Activated CD4-positive, alpha-beta T cell treated with anti-CD3 and anti-CD28 coated beads, Interleukin-2, amount 10 ng/mL, durations not matched to agents 7 days and 5 days (primary cell): Measurements from ENCODE around the gene PLTP. TPM values are rescaled to one million over a fixed set of nuclear protein-coding genes. Genes with fewer than 3 reads are reported as not detected.
"Not testable (repeated sequence)": the region's sequence is repeated elsewhere in the genome, so short reads cannot be mapped to it uniquely, and the experiment has no call there.

Experiments
- CTCF ChIA-PET: fragments of 350-600 bp; sonication (Branson Sonifier 250); formaldehyde crosslinking; loops from one replicate; lab custom pipeline; 2021; ENCODE audit warnings: antibody characterized with exemption; lab: Charles Lee
- POLR2A ChIA-PET: fragments of 350-600 bp; sonication (Branson Sonifier 250); formaldehyde crosslinking; loops from one replicate; lab custom pipeline; 2021; ENCODE audit warnings: antibody characterized with exemption; lab: Charles Lee
- DNase-seq: peaks from one replicate; pipeline ENCODE4 v3.0.0-alpha.2; 2020
- H3K27ac Mint-ChIP-seq: one replicate; pipeline ENCODE4 v1.8.0; 2021; ENCODE audit warnings: mild to moderate bottlenecking, moderate library complexity, mixed read lengths
- H3K27me3 Mint-ChIP-seq: one replicate; pipeline ENCODE4 v1.8.0; 2021; ENCODE audit warnings: mixed read lengths
- H3K36me3 Mint-ChIP-seq: one replicate; pipeline ENCODE4 v1.8.0; 2021; ENCODE audit warnings: low read depth, mixed read lengths
- H3K4me1 Mint-ChIP-seq: one replicate; pipeline ENCODE4 v1.8.0; 2021; ENCODE audit warnings: mixed read lengths
- H3K4me3 Mint-ChIP-seq: one replicate; pipeline ENCODE4 v1.8.0; 2021; ENCODE audit warnings: mild to moderate bottlenecking, moderate library complexity, mixed read lengths
- H3K9me3 Mint-ChIP-seq: one replicate; pipeline ENCODE4 v1.8.0; 2021; ENCODE audit warnings: mixed read lengths
- total RNA-seq, 2 experiments: library from RNA; stranded (reverse); gene quantifications; one replicate each; pipeline ENCODE4 v1.2.3, GENCODE V29; 2021

The PLTP gene
- total RNA-seq: under 1 TPM; 0.81 to 0.82 TPM

GRCh38 chr20:45911486-45912343 is at the start of gene PLTP:
TSS of gene PLTP (minus strand) at chr20:45912155. CDS start at chr20:45911452, 703 bp downstream.
- Mint-ChIP-seq H3K27me3 (peaks cover 26% of the 10 kb centered on the region), H3K27ac (peak within 1 kb of the TSS; percentile 62), H3K4me3 (peak within 1 kb of the TSS; percentile 65), H3K9me3 (no peaks in the 10 kb centered on the region), H3K4me1 (peaks cover 22% of the 10 kb centered on the region), H3K36me3 (no peaks in the 10 kb centered on the region)
- ChIA-PET POLR2A (no interaction called here), CTCF (no interaction called here)
- DNase-seq: peak; percentile 27

GRCh38 chr20:45959956-45960630 is 48.1 kb upstream of the PLTP start:
- no peak for DNase-seq
- H3K9me3 Mint-ChIP-seq: no peaks in the 10 kb centered on the region
- peaks cover 2% of the 10 kb centered on the region for H3K4me1 Mint-ChIP-seq
- H3K36me3 Mint-ChIP-seq: peaks cover 50% of the 10 kb centered on the region
- H3K4me3 Mint-ChIP-seq: no peak overlapping the region
- POLR2A ChIA-PET: no interaction called here
- H3K27ac Mint-ChIP-seq: no peak overlapping the region
- no peaks in the 10 kb centered on the region for H3K27me3 Mint-ChIP-seq
- CTCF ChIA-PET: interaction anchor here (1.1 to 6.2 kb wide), 3 partner anchors 10 to 26 kb away, joined by 4 to 27 read pairs (median 17); no protein-coding TSS in a partner anchor

GRCh38 chr20:45959126-45959525 is 47.2 kb upstream of the PLTP start:
- no peak for DNase-seq
- no peak overlapping the region for H3K4me3 Mint-ChIP-seq
- CTCF ChIA-PET: interaction anchor here (1.1 to 6.2 kb wide), 5 partner anchors 11 to 106 kb away, joined by 3 to 27 read pairs (median 6); no protein-coding TSS in a partner anchor
- no peak overlapping the region for H3K27ac Mint-ChIP-seq
- peaks cover 2% of the 10 kb centered on the region for H3K4me1 Mint-ChIP-seq
- H3K36me3 Mint-ChIP-seq: peaks cover 46% of the 10 kb centered on the region
- no peaks in the 10 kb centered on the region for H3K27me3 Mint-ChIP-seq
- POLR2A ChIA-PET: no interaction called here
- H3K9me3 Mint-ChIP-seq: no peaks in the 10 kb centered on the region

GRCh38 chr20:45958593-45958992 is 46.6 kb upstream of the PLTP start:
- POLR2A ChIA-PET: interaction anchor here (0.6 kb wide), 1 partner anchor 10 kb away, joined by 3 read pairs; no protein-coding TSS in a partner anchor
- H3K4me1 Mint-ChIP-seq: peaks cover 2% of the 10 kb centered on the region
- no peak overlapping the region for H3K27ac Mint-ChIP-seq
- CTCF ChIA-PET: interaction anchor here (0.7 to 2.5 kb wide), 7 partner anchors 9 to 105 kb away, joined by 3 to 17 read pairs (median 4); partner anchors contain the start of gene PCIF1
- no peak for DNase-seq
- H3K36me3 Mint-ChIP-seq: peaks cover 46% of the 10 kb centered on the region
- no peaks in the 10 kb centered on the region for H3K27me3 Mint-ChIP-seq
- no peak overlapping the region for H3K4me3 Mint-ChIP-seq
- H3K9me3 Mint-ChIP-seq: no peaks in the 10 kb centered on the region

- Mint-ChIP-seq H3K27me3 (no peaks in the 10 kb centered on the region), H3K27ac (no peak overlapping the region), H3K36me3 (peaks cover 41% of the 10 kb centered on the region), H3K9me3 (no peaks in the 10 kb centered on the region), H3K4me3 (no peak overlapping the region), H3K4me1 (no peaks in the 10 kb centered on the region)
- ChIA-PET CTCF (interaction anchor here (0.6 to 1.5 kb wide), 5 partner anchors 10 to 638 kb away, joined by 3 to 5 read pairs (median 4); partner anchors contain the start of gene PCIF1), POLR2A (no interaction called here)
- DNase-seq: no peak
Observed at GRCh38 chr20:45957021-45957941, 45.3 kb upstream of the PLTP start.

GRCh38 chr20:45956326-45956725 is 44.4 kb upstream of the PLTP start:
- H3K27ac Mint-ChIP-seq, CTCF ChIA-PET, DNase-seq, H3K4me3 Mint-ChIP-seq, H3K9me3 Mint-ChIP-seq, POLR2A ChIA-PET, H3K4me1 Mint-ChIP-seq, H3K27me3 Mint-ChIP-seq: not testable (repeated sequence)
- peaks cover 43% of the 10 kb centered on the region for H3K36me3 Mint-ChIP-seq

GRCh38 chr20:45953672-45954071 is 41.7 kb upstream of the PLTP start:
- Mint-ChIP-seq H3K27ac (no peak overlapping the region), H3K36me3 (peaks cover 33% of the 10 kb centered on the region), H3K9me3 (no peaks in the 10 kb centered on the region), H3K4me3 (no peak overlapping the region), H3K4me1 (no peaks in the 10 kb centered on the region), H3K27me3 (no peaks in the 10 kb centered on the region)
- CTCF ChIA-PET: interaction anchor here (1.3 to 3.1 kb wide), 3 partner anchors 14 to 34 kb away, joined by 4 to 14 read pairs (median 6); no protein-coding TSS in a partner anchor
- POLR2A ChIA-PET: no interaction called here
- DNase-seq: no peak

GRCh38 chr20:45952861-45953260 is 40.9 kb upstream of the PLTP start:
- Mint-ChIP-seq H3K9me3 (no peaks in the 10 kb centered on the region), H3K36me3 (peaks cover 27% of the 10 kb centered on the region), H3K27me3 (no peaks in the 10 kb centered on the region), H3K4me3 (no peak overlapping the region), H3K27ac (no peak overlapping the region), H3K4me1 (no peaks in the 10 kb centered on the region)
- CTCF ChIA-PET: interaction anchor here (0.6 to 3.1 kb wide), 4 partner anchors 15 to 129 kb away, joined by 3 to 14 read pairs (median 4); no protein-coding TSS in a partner anchor
- POLR2A ChIA-PET: no interaction called here
- DNase-seq: no peak

- Mint-ChIP-seq H3K4me1 (no peaks in the 10 kb centered on the region), H3K4me3 (no peak overlapping the region), H3K36me3 (peaks cover 25% of the 10 kb centered on the region), H3K27me3 (no peaks in the 10 kb centered on the region), H3K27ac (no peak overlapping the region), H3K9me3 (no peaks in the 10 kb centered on the region)
- CTCF ChIA-PET: interaction anchor here (0.9 to 3.1 kb wide), 5 partner anchors 9 to 35 kb away, joined by 3 to 14 read pairs (median 6); no protein-coding TSS in a partner anchor
- POLR2A ChIA-PET: no interaction called here
- DNase-seq: no peak
Observed at GRCh38 chr20:45951925-45952834, 40.2 kb upstream of the PLTP start.

GRCh38 chr20:45950330-45950646 is 38.3 kb upstream of the PLTP start:
- Mint-ChIP-seq H3K27me3 (no peaks in the 10 kb centered on the region), H3K36me3 (peaks cover 19% of the 10 kb centered on the region), H3K9me3 (no peaks in the 10 kb centered on the region), H3K4me3 (no peak overlapping the region), H3K27ac (no peak overlapping the region), H3K4me1 (peaks cover 6% of the 10 kb centered on the region)
- ChIA-PET CTCF (interaction anchor here (1.1 to 5.0 kb wide), 3 partner anchors 8 to 19 kb away, joined by 3 to 27 read pairs (median 16); no protein-coding TSS in a partner anchor), POLR2A (no interaction called here)
- no peak for DNase-seq
